Heart left ventricle (tissue), 16 donors: ENCODE results near the gene RUNX2. TPM values are rescaled to one million over a fixed set of nuclear protein-coding genes. Genes with fewer than 3 reads are reported as not detected.

ENCODE experiments used
- ATAC-seq, 4 donors: fragments of 200-7000 bp; cut with Tn5 transposase; one replicate each; pipeline ENCODE4 v1.9.1; 2020 to 2022; ENCODE audit warnings: moderate library complexity in 4 of 4, mild to moderate bottlenecking in 3 of 4, moderate number of reproducible peaks in 1 of 4
- DNase-seq, 5 donors: peaks; one replicate each; pipeline ENCODE4 v3.0.0-alpha.2; 2020
- H3K27ac ChIP-seq, 12 donors: fragments of 200-600 bp; sonication (generic) in 4 of 12; one replicate each; pipeline versions ENCODE4 v1.5.0 to v1.8.0; 2016 to 2022; ENCODE audit warnings: mild to moderate bottlenecking in 2 of 12
- H3K27me3 ChIP-seq, 9 donors: fragments of 200-600 bp; sonication (generic) in 2 of 9; one replicate each; pipeline versions ENCODE4 v1.5.1 to v1.8.0; 2016 to 2022; ENCODE audit warnings: mild to moderate bottlenecking in 3 of 9
- H3K36me3 ChIP-seq, 9 donors: fragments of 200-600 bp; sonication (generic) in 2 of 9; one replicate each; pipeline versions ENCODE4 v1.5.0 to v1.8.0; 2018 to 2022; ENCODE audit warnings: mild to moderate bottlenecking in 2 of 9
- H3K4me1 ChIP-seq, 12 donors: fragments of 200-600 bp; sonication (generic) in 4 of 12; one replicate each; pipeline versions ENCODE4 v1.5.0 to v1.8.0; 2016 to 2022; ENCODE audit warnings: mild to moderate bottlenecking in 3 of 12
- H3K4me3 ChIP-seq, 12 donors: fragments of 200-600 bp; sonication (generic) in 4 of 12; one replicate each; pipeline versions ENCODE4 v1.5.0 to v1.8.0; 2017 to 2022; ENCODE audit warnings: mild to moderate bottlenecking in 9 of 12, moderate library complexity in 4 of 12
- H3K9me3 ChIP-seq, 12 donors: fragments of 200-600 bp; sonication (generic) in 4 of 12; one replicate each; pipeline versions ENCODE4 v1.5.0 to v1.8.0; 2016 to 2022; ENCODE audit warnings: mild to moderate bottlenecking in 1 of 12
- POLR2A ChIP-seq, 2 donors: fragments of 450-650 bp; IDR thresholded peaks; one replicate each; pipeline ENCODE4 v1.6.1; 2017; ENCODE audit warnings: antibody characterized with exemption in 2 of 2, mild to moderate bottlenecking in 2 of 2, moderate library complexity in 2 of 2
- WGBS, 4 donors: extraction: QIAGEN DNeasy Blood & Tissue Kit in 2 of 4; methylation state at CpG; one replicate each; pipeline versions ENCODE4 v1.1.5 to v1.1.7; 2013 to 2018; 5-methylcytosine and 5-hydroxymethylcytosine counted together
- intact Hi-C, 10 donors: fragments of 100-400 bp; cut with DNase I; formaldehyde crosslinking; loops; one replicate each; pipeline versions ENCODE4 v1.11.1 to v1.14.2; 2022
- polyA plus RNA-seq, 2 donors: library from polyadenylated mRNA; stranded (reverse); fragments of 200-250 nt; gene quantifications; one replicate each; pipeline ENCODE4 v1.2.3, GENCODE V29; 2013
- total RNA-seq, 9 donors: library from RNA; depleted of rRNA in 2 of 9; stranded (reverse); fragments of >200 nt in 2 of 9; fragmentation: NEBNext Ultra II Directional in 3 of 9; extraction: Animal tissue kit (Norgen Biotek cat#: 25700) in 3 of 9; gene quantifications; one replicate each; pipeline versions ENCODE4 v1.1.0 to v1.2.4, GENCODE V29; 2016 to 2023
- TF ChIP-seq, protein P1 (sequence below), 12 donors: fragments of 200-600 bp; sonication (generic) in 4 of 12; IDR thresholded peaks; one replicate each; pipeline versions ENCODE4 v1.5.0 to v1.8.0; 2018 to 2022; ENCODE audit warnings: antibody characterized with exemption in 12 of 12, mild to moderate bottlenecking in 5 of 12
- donor health status: ischemic (EF 13 %, LVEDD 7.1; RV severe dilation, severe dysfunction).
- donor health status: healthy with polysubstance abuse.
- donor health status: DM: no; HTN: yes; CAD: no.
- donor health status: DM: no; HTN: no; CAD: no.
- donor health status: ischemic (EF 25% LVEDD 6.9; RV normal size, moderate dysfunction).
- donor health status: ischemic (EF 25% LVEDD 5.7; RV mildly dilated, moderate dysfunction).
- donor health status: healthy.
- donor health status: DM: yes; HTN: yes; CAD: no.
- donor health status: ischemic (EF 35%, LVEDD 5.7; RV mildly dilated, moderate dysfunction).
- donor health status: nonischemic (EF 11% LVEDD 7.7; RV severe dilation, severe dysfunction).
- donor health status: DM: yes; HTN: yes; CAD: no.
- donor health status: PGD.
- donor health status: ischemic (EF 29% LVEDD 5.4; RV normal size, mild dysfunction).
- donor health status: nonischemic (EF 23%, LVEDD 6.1; RV moderate dilation, normal function).

RUNX2 gene
- total and polyA plus RNA-seq, 11 donors = 0.37 to 3.1 (median 2.0) TPM

DNA sequence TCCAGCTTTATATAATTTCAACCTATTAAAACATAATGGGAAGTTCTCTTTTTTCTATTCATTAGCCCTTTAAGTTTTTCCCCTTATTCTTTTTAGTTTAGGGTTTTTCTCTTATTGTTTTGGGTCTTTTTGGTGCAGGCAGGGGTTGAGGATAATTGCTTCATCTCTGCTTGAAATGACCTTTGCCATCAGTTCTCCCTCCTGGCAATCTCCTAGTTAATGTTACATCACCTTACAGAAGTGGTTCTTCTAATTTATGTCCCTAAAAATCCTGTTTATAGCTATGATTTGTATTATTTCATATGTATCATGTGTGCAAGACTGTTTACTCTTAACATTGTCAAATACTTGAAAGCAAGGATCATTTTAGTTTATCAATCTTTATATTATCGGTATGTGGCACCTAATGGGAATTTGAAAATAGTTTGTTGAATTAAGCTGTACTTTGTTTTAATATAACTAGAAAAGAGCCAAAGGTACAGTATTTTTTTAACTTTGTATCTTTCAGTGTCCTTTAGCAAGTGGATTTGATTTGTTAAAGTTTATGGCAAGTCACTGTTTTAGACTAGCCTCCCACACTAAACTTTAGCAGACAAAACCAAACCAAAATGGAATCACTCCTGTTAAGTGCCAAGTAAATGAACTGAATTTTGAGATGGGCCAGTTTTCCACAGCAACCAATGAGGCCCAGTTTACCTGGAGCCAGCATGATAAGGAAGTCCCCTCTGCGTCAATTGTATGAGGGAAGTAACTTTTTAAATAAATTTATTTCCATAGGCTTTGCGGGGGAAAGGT, 26.6 kb upstream of the RUNX2 start:
- H3K4me1 ChIP-seq = no peaks in the 10 kb centered on the region
- H3K9me3 ChIP-seq = peaks cover 0 to 9% (median 0%) of the 10 kb centered on the region in 12 donors
- H3K36me3 ChIP-seq = no peaks in the 10 kb centered on the region
- no peak for TF ChIP-seq POLR2A (IDR thresholded peaks at IDR 0.05)
- TF ChIP-seq, protein P1, sequence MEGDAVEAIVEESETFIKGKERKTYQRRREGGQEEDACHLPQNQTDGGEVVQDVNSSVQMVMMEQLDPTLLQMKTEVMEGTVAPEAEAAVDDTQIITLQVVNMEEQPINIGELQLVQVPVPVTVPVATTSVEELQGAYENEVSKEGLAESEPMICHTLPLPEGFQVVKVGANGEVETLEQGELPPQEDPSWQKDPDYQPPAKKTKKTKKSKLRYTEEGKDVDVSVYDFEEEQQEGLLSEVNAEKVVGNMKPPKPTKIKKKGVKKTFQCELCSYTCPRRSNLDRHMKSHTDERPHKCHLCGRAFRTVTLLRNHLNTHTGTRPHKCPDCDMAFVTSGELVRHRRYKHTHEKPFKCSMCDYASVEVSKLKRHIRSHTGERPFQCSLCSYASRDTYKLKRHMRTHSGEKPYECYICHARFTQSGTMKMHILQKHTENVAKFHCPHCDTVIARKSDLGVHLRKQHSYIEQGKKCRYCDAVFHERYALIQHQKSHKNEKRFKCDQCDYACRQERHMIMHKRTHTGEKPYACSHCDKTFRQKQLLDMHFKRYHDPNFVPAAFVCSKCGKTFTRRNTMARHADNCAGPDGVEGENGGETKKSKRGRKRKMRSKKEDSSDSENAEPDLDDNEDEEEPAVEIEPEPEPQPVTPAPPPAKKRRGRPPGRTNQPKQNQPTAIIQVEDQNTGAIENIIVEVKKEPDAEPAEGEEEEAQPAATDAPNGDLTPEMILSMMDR (IDR thresholded peaks at IDR 0.05) = no peak
- no peak overlapping the region for H3K27ac ChIP-seq
- ATAC-seq (no peak), DNase-seq (no peak)
- H3K4me3 ChIP-seq = no peak overlapping the region
- 64 to 67% (median 66%) methylated on average over 3 of the region's 3 CpGs for WGBS, 4 donors
- H3K27me3 ChIP-seq = no peaks in the 10 kb centered on the region
- intact Hi-C loops = no loop called here

DNA sequence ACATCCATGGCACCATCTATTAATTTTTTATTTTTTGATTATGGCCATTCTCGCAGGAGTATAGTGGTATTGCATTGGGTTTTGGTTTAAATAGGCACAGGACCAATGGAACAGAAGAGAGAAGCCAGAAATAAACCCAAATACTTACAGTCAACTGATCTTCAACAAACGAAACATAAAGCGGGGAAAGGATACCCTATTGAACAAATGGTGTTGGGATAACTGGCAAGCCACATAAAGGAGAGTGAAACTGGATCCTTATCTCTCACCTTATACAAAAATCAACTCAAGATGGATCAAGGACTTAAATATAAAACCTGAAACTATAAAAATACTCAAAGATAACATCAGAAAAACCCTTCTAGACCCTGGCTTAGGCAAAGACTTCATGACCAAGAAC, 25.3 kb upstream of the RUNX2 start:
- Histone ChIP-seq H3K4me3 (no peak overlapping the region), H3K27ac (no peak overlapping the region), H3K36me3 (no peaks in the 10 kb centered on the region), H3K4me1 (no peaks in the 10 kb centered on the region), H3K27me3 (no peaks in the 10 kb centered on the region), H3K9me3 (peaks cover 0 to 14% (median 0%) of the 10 kb centered on the region in 12 donors)
- ATAC-seq = no peak
- DNase-seq = no peak
- TF ChIP-seq POLR2A (IDR thresholded peaks at IDR 0.05) = no peak
- TF ChIP-seq, protein P1 (IDR thresholded peaks at IDR 0.05) = no peak
- WGBS, 4 donors = 96 to 99% (median 98%) methylated on average over 3 of the region's 3 CpGs
- intact Hi-C loops = no loop called here

DNA sequence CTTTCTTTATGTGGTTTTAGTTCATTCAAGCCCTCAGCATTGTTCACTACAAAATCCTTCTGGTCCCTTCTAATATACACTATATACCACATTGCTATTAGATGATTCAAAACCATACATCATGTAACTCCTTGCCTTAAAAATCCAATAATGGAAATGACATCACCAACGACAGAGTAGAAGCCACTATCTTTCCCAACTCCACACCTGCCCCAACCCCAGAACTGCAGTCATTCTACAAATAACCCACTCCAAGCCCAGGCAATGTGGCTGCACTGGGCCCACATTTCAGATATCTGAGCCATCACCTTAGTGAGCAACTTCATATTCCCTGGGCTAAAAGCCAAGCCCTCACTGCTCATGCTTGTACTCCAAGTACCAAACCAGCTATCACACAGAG, 22.6 kb upstream of the RUNX2 start:
- H3K4me1 ChIP-seq = peaks cover 0 to 8% (median 0%) of the 10 kb centered on the region in 12 donors
- H3K4me3 ChIP-seq = no peak overlapping the region
- H3K27ac ChIP-seq = no peak overlapping the region
- 67 to 82% (median 79%) methylated on average over 1 of the region's 1 CpG for WGBS, 4 donors
- TF ChIP-seq, protein P1 (IDR thresholded peaks at IDR 0.05) = no peak
- TF ChIP-seq POLR2A (IDR thresholded peaks at IDR 0.05) = no peak
- ATAC-seq = no peak
- H3K36me3 ChIP-seq = no peaks in the 10 kb centered on the region
- peaks cover 0 to 14% (median 0%) of the 10 kb centered on the region in 12 donors for H3K9me3 ChIP-seq
- intact Hi-C loops = no loop called here
- DNase-seq = no peak
- H3K27me3 ChIP-seq = no peaks in the 10 kb centered on the region

DNA sequence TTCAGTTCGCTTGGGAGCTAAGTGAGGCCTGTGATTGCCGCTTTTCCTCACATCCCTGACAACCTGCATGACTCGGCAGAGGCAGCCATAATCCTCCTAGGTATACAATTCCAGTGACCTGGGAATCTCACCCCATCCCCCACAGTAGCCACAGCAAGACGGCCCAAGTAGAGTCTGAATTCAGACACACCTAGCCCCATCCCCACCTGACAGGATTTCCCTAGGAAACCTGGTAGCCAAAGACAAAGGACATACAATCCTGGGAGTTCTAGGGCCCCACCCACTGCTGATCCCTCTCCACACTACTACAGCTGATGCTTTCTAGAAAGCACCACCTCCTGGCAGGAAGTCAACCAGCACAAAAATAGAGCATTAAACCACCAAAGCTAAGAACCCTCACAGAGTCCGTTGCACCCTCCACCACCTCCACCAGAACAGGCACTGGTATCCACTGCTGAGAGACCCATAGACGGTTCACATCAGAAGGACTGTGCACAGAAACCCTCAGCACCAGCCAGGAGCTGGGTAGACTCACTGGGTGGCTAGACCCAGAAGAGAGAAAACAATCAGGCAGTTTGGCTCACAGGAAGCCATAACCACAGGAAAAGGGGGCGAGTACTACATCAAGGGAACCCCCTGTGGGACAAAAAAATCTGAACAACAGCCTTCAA, 17.9 kb upstream of the RUNX2 start:
- H3K36me3 ChIP-seq = no peaks in the 10 kb centered on the region
- H3K9me3 ChIP-seq = peaks cover 0 to 8% (median 0%) of the 10 kb centered on the region in 12 donors
- no peak overlapping the region for H3K4me3 ChIP-seq
- no peaks in the 10 kb centered on the region for H3K27me3 ChIP-seq
- TF ChIP-seq, protein P1 (IDR thresholded peaks at IDR 0.05) = no peak
- no peak for TF ChIP-seq POLR2A (IDR thresholded peaks at IDR 0.05)
- H3K4me1 ChIP-seq = peaks cover 0 to 12% (median 0%) of the 10 kb centered on the region in 12 donors
- 71 to 83% (median 75%) methylated on average over 7 of the region's 7 CpGs for WGBS, 4 donors
- H3K27ac ChIP-seq = no peak overlapping the region
- intact Hi-C loops = no loop called here
- peak in 2 of 4 donors; percentile 13 to 72 for ATAC-seq
- peak in 3 of 5 donors; percentile 8 to 28 (median 22) for DNase-seq
